NCI-H510A treated with DMSO at 0.1 percent for 48 hours (cell line): ENCODE data around the gene XXYLT1.
A peak's percentile ranks its signal among the peaks of the same experiment; 100 is the strongest.
"Not testable (repeated sequence)": the region's sequence is repeated elsewhere in the genome, so short reads cannot be mapped to it uniquely, and the experiment has no call there.

Experiments used
- DNase-seq: peaks from one replicate; lab custom pipeline; 2025; lab: John Stamatoyannopoulos, UW

Gene XXYLT1

GRCh38 chr3:195208183-195208582 is 62.8 kb downstream of the XXYLT1 start:
- DNase-seq: no peak

GRCh38 chr3:195207731-195208130 is 63.2 kb downstream of the XXYLT1 start:
- DNase-seq: no peak

GRCh38 chr3:195207056-195207455 is 63.9 kb downstream of the XXYLT1 start:
- no peak for DNase-seq

- DNase-seq: no peak
Measured at GRCh38 chr3:195204360-195205163, 66.4 kb downstream of the XXYLT1 start.

GRCh38 chr3:195203606-195204005 is 67.4 kb downstream of the XXYLT1 start:
- DNase-seq: no peak

GRCh38 chr3:195201295-195201694 is 69.7 kb downstream of the XXYLT1 start:
- no peak for DNase-seq

- DNase-seq: no peak
Measured at GRCh38 chr3:195200010-195200822, 70.7 kb downstream of the XXYLT1 start.

GRCh38 chr3:195198426-195199346 is 72.3 kb downstream of the XXYLT1 start:
- DNase-seq: no peak

GRCh38 chr3:195197765-195198425 is 73.1 kb downstream of the XXYLT1 start:
- no peak for DNase-seq

- no peak for DNase-seq
Measured at GRCh38 chr3:195196266-195196665, 74.7 kb downstream of the XXYLT1 start.

GRCh38 chr3:195195321-195196209 is 75.4 kb downstream of the XXYLT1 start:
- DNase-seq: peak; percentile 45

GRCh38 chr3:195194559-195195206 is 76.3 kb downstream of the XXYLT1 start:
- peak; percentile 54 for DNase-seq

- no peak for DNase-seq
Measured at GRCh38 chr3:195191580-195191979, 79.4 kb downstream of the XXYLT1 start.

- DNase-seq: no peak
Measured at GRCh38 chr3:195189821-195190220, 81.1 kb downstream of the XXYLT1 start.

GRCh38 chr3:195188426-195188927 is 82.5 kb downstream of the XXYLT1 start:
- DNase-seq: no peak

- no peak for DNase-seq
Measured at GRCh38 chr3:195187609-195188425, 83.1 kb downstream of the XXYLT1 start.

- DNase-seq: not testable (repeated sequence)
Measured at GRCh38 chr3:195186710-195187047, 84.3 kb downstream of the XXYLT1 start.

GRCh38 chr3:195186041-195186709 is 84.8 kb downstream of the XXYLT1 start:
- no peak for DNase-seq
